BJ (cell line): ENCODE measurements around the gene PCP4. TPM values are rescaled to one million over a fixed set of nuclear protein-coding genes. Genes with fewer than 3 reads are reported as not detected.

ENCODE experiments used
- CTCF ChIA-PET: fragments of 350-600 bp; formaldehyde crosslinking; extraction: SDS; loops from one replicate; lab custom pipeline; 2021; ENCODE audit warnings: antibody characterized with exemption, inconsistent platforms; lab: Yijun Ruan, JAX
- POLR2A ChIA-PET: fragments of 300-600 bp; sonication (Branson Sonifier 250); formaldehyde crosslinking; extraction: SDS; loops from one replicate; lab custom pipeline; 2021; ENCODE audit warnings: antibody characterized with exemption; lab: Charles Lee
- DNase-seq: peaks from one replicate; pipeline ENCODE4 v3.0.0-alpha.2; 2011; ENCODE audit warnings: low read depth
- H3K27me3 ChIP-seq: 2 replicates; pipeline ENCODE4 v1.6.0; 2011; ENCODE audit warnings: low read length; ENCODE audit not compliant: control insufficient read depth, insufficient read depth
- H3K36me3 ChIP-seq: 2 replicates; pipeline ENCODE4 v1.5.1; 2011; ENCODE audit warnings: low read length; ENCODE audit not compliant: control insufficient read depth, insufficient read depth
- H3K4me3 ChIP-seq: 2 replicates; pipeline ENCODE4 v1.5.1; 2011; ENCODE audit warnings: low read depth, mild to moderate bottlenecking, control low read depth, low read length
- polyA plus RNA-seq: library from polyadenylated mRNA; depleted of rRNA; stranded (reverse); fragments of >200 nt; gene quantifications from 2 replicates; pipeline ENCODE4 v1.2.3, GENCODE V29; 2011
- TF ChIP-seq, protein P1 (sequence below): IDR thresholded peaks from 2 replicates; pipeline ENCODE4 v1.5.1; 2011; ENCODE audit warnings: low read depth, mild to moderate bottlenecking, control low read depth, inconsistent platforms, low read length, moderate library complexity; ENCODE audit not compliant: insufficient read depth

Gene PCP4
- polyA plus RNA-seq, 1 experiment = not detected

DNA sequence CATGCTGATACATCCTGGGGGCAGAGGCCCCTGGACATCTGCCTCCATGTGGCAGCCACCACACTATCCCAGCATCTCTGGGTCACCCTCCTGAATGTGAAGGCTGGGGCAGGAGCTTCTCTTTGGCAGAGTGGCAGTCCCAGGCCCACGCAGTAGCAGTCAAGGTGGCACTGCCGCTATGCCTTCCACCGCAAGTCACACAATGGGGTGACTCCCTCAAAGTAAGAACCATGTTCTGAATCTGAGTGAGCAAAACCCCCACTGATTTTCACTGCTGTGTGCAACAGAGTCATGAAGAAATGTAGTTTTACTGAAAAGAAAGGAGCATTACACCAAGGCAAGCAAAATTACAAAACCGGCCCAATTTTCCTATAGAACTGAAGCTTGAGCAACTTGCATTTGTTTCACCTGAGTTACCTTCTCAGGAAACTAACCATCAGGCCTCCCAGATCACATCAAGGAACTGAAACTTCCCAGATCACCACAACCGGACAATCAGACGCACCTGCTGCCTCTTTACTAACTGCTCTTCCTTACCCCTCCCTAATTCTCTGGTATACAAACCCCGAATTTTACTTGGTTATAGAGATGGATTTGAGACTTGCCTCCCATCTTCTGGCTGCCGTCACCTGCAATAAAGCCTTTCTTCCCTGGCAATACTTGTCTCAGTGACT is 102.6 kb downstream of the PCP4 start:
- no peak for DNase-seq
- ChIA-PET POLR2A (no interaction called here), CTCF (no interaction called here)
- Histone ChIP-seq H3K4me3 (no peak overlapping the region), H3K36me3 (no peaks in the 10 kb centered on the region), H3K27me3 (no peaks in the 10 kb centered on the region)
- TF ChIP-seq, protein P1, sequence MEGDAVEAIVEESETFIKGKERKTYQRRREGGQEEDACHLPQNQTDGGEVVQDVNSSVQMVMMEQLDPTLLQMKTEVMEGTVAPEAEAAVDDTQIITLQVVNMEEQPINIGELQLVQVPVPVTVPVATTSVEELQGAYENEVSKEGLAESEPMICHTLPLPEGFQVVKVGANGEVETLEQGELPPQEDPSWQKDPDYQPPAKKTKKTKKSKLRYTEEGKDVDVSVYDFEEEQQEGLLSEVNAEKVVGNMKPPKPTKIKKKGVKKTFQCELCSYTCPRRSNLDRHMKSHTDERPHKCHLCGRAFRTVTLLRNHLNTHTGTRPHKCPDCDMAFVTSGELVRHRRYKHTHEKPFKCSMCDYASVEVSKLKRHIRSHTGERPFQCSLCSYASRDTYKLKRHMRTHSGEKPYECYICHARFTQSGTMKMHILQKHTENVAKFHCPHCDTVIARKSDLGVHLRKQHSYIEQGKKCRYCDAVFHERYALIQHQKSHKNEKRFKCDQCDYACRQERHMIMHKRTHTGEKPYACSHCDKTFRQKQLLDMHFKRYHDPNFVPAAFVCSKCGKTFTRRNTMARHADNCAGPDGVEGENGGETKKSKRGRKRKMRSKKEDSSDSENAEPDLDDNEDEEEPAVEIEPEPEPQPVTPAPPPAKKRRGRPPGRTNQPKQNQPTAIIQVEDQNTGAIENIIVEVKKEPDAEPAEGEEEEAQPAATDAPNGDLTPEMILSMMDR = no peak

GRCh38 chr21:39971956-39972355 is 104.7 kb downstream of the PCP4 start:
- CTCF ChIA-PET = no interaction called here
- TF ChIP-seq, protein P1 = no peak
- H3K36me3 ChIP-seq = no peaks in the 10 kb centered on the region
- no peak overlapping the region for H3K4me3 ChIP-seq
- POLR2A ChIA-PET = no interaction called here
- no peaks in the 10 kb centered on the region for H3K27me3 ChIP-seq
- no peak for DNase-seq

DNA sequence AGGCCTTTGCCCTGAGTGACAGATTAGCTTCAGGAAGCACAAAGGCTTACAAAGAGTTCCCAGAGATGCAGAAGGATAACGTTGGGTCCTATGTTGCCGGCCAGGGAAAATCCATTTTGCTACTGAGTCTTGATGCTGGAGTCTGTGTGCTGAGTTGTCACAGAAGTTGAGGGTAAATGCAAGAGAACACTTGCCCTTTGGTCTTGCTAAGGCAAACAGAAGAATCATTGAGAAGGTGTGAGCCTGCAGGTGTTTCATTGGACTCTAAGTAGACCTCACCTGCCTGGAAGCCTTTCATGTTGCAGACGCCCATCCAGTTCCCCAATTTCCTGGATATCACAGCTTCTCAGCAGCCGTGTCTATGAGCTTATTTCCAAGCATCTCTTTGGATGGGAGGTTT is 105.2 kb downstream of the PCP4 start:
- TF ChIP-seq, protein P1 = no peak
- POLR2A ChIA-PET = no interaction called here
- no peaks in the 10 kb centered on the region for H3K36me3 ChIP-seq
- H3K27me3 ChIP-seq = no peaks in the 10 kb centered on the region
- CTCF ChIA-PET = no interaction called here
- DNase-seq = no peak
- no peak overlapping the region for H3K4me3 ChIP-seq

DNA sequence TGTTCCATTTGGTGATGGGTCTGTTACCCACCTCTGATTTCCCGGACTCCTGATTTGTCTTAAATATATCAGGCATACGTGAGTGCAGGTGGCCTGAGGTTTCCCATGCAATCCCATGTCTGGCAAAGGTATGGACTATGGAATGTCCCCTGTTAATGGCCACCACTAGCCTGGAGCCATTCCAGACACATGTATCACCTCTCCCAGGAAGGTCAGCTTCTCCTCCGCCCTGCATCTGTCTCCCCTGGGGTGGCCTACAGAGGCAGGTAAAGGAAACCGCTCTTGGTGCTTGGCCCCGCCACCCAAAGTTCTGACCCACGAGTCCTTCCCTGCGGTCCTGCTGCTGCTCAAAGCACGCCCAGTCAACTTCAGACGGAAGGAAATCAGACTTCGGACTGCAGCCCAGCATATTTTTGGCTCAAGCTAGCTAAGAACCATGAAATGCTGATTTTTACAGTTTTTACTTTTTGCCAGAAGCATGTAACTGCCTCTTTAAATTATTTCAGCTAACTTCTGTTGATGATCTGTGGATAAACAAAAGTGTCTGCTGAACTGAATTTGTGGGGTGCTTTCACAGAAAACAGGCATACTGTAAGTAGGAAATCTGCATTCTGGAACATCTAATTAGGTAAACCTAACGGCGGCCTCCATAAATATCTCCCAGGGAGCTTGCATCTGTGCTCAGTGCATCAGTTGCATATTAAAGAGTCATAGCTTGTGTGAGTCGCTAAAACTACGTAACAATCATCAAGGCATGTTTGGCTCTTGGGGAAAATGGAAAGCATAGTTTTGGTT is 105.9 kb downstream of the PCP4 start:
- POLR2A ChIA-PET = no interaction called here
- CTCF ChIA-PET = no interaction called here
- Histone ChIP-seq H3K27me3 (no peaks in the 10 kb centered on the region), H3K36me3 (no peaks in the 10 kb centered on the region), H3K4me3 (no peak overlapping the region)
- DNase-seq = no peak
- TF ChIP-seq, protein P1 = no peak

- POLR2A ChIA-PET = no interaction called here
- Histone ChIP-seq H3K4me3 (no peak overlapping the region), H3K27me3 (no peaks in the 10 kb centered on the region), H3K36me3 (no peaks in the 10 kb centered on the region)
- TF ChIP-seq, protein P1 = no peak
- CTCF ChIA-PET = no interaction called here
- DNase-seq = no peak
Observed at GRCh38 chr21:39976800-39977199, 109.6 kb downstream of the PCP4 start.
